ENCODE results near the gene DAZL.

DNA sequence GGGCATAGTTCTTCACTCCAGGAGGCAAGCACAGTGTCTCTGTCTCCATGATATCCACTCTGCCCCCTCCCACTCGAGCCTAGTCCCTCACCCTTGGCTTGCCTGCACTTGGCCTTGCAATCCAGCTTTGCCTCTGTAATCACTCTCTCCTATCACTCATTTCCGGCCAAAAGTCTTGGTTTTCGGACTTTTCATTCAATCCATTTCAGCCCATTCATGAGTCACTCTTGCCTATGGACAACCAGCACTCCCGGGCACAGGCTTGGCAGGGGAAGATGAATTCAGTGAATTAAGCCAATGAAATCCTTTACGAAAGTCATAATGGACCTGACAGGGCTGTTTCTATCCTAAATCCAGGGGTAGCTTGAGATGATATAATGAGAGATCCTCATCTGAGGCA, 21.7 kb downstream of the DAZL start:
- TF ChIP-seq EP300 (IDR thresholded peaks at IDR 0.05): no peak
- no peak for TF ChIP-seq CTCF (IDR thresholded peaks at IDR 0.05)
- TF ChIP-seq POLR2A (IDR thresholded peaks at IDR 0.05): no peak
